HepG2 (cell line): ENCODE measurements around the gene GLTPD2. TPM values are rescaled to one million over a fixed set of nuclear protein-coding genes. Genes with fewer than 3 reads are reported as not detected.

ENCODE experiments used
- AFF4 ChIP-seq: sonication (generic); formaldehyde crosslinking; IDR thresholded peaks from 2 replicates; pipeline ENCODE4 v1.4.0; 2020; ENCODE audit warnings: missing genetic modification reagents
- CCDC6 ChIP-seq: sonication (generic); formaldehyde crosslinking; IDR thresholded peaks from 2 replicates; pipeline ENCODE4 v1.8.1; 2022; ENCODE audit warnings: mild to moderate bottlenecking, missing genetic modification reagents, moderate library complexity
- CHD2 ChIP-seq: IDR thresholded peaks from 2 replicates; pipeline ENCODE4 v1.6.1; 2011; ENCODE audit warnings: low read depth, low read length, improper control_type of control experiment
- DMTF1 ChIP-seq: sonication (generic); formaldehyde crosslinking; IDR thresholded peaks from 2 replicates; pipeline ENCODE4 v1.4.0; 2020; ENCODE audit warnings: mild to moderate bottlenecking, missing genetic modification reagents
- GLI4 ChIP-seq: sonication (generic); formaldehyde crosslinking; IDR thresholded peaks from 2 replicates; pipeline ENCODE4 v1.5.1; 2020; ENCODE audit warnings: missing genetic modification reagents, mild to moderate bottlenecking, moderate library complexity, borderline replicate concordance
- HMGA1 ChIP-seq: sonication (generic); formaldehyde crosslinking; conservative IDR thresholded peaks from 2 replicates; pipeline ENCODE4 v1.4.0; 2020; ENCODE audit warnings: missing genetic modification reagents
- KLF9 ChIP-seq: IDR thresholded peaks from 2 replicates; pipeline ENCODE4 v1.6.1; 2016; ENCODE audit warnings: low read depth
- PRPF4 ChIP-seq: fragments of 200-400 bp; formaldehyde crosslinking; IDR thresholded peaks from 2 replicates; pipeline ENCODE4 v1.6.1; 2016; ENCODE audit warnings: low read length, low read depth; ENCODE audit not compliant: poor library complexity, severe bottlenecking
- SNAPC4 ChIP-seq: sonication (generic); formaldehyde crosslinking; IDR thresholded peaks from 2 replicates; pipeline ENCODE4 v1.4.0; 2020; ENCODE audit warnings: mild to moderate bottlenecking, missing genetic modification reagents
- SSRP1 ChIP-seq: IDR thresholded peaks from 2 replicates; pipeline ENCODE4 v1.6.1; 2016; ENCODE audit warnings: control low read depth
- ZFP36 ChIP-seq: fragments of 150-350 bp; IDR thresholded peaks from 2 replicates; pipeline ENCODE4 v1.6.1; 2018; ENCODE audit warnings: borderline replicate concordance, low read length, low read depth; ENCODE audit not compliant: partially characterized antibody
- ZMYM2 ChIP-seq: sonication (generic); formaldehyde crosslinking; IDR thresholded peaks from 2 replicates; pipeline ENCODE4 v1.8.0; 2022; ENCODE audit warnings: mild to moderate bottlenecking, missing genetic modification reagents
- ZNF143 ChIP-seq: sonication (generic); formaldehyde crosslinking; IDR thresholded peaks from 2 replicates; pipeline ENCODE4 v1.4.0; 2020; ENCODE audit warnings: missing genetic modification reagents
- ZNF557 ChIP-seq: sonication (generic); formaldehyde crosslinking; IDR thresholded peaks from 2 replicates; pipeline ENCODE4 v1.4.0; 2020; ENCODE audit warnings: missing genetic modification reagents
- ZNF576 ChIP-seq: sonication (generic); formaldehyde crosslinking; IDR thresholded peaks from 2 replicates; pipeline ENCODE4 v1.4.0; 2020; ENCODE audit warnings: mild to moderate bottlenecking, missing genetic modification reagents
- ZNF781 ChIP-seq: sonication (generic); formaldehyde crosslinking; IDR thresholded peaks from 2 replicates; pipeline ENCODE4 v1.5.1; 2020; ENCODE audit warnings: borderline replicate concordance, mild to moderate bottlenecking, missing genetic modification reagents; ENCODE audit errors: not compliant biosample characterization
- polyA plus RNA-seq, 8 experiments: library from polyadenylated mRNA; depleted of rRNA in 3 of 8; stranded (reverse) in 7 of 8; unstranded in 1 of 8; fragments of >200 nt; fragmentation: Illumina TruSeq in 4 of 8; extraction: Trizol in 4 of 8; gene quantifications; 2 replicates each; pipeline versions ENCODE4 v1.2.1 to v1.2.3, GENCODE V29; 2011 to 2016; ENCODE audit warnings: low read depth in 4 of 8, missing spikeins in 1 of 8, mixed read lengths in 1 of 8; ENCODE audit not compliant: insufficient read depth in 1 of 8
- total RNA-seq, 5 experiments: library from RNA; depleted of rRNA; stranded (reverse); fragments of >200 nt; fragmentation: Illumina TruSeq; extraction: Trizol; gene quantifications; 2 replicates each; pipeline ENCODE4 v1.2.3, GENCODE V29; 2016; ENCODE audit warnings: low read depth in 1 of 5

The GLTPD2 gene
- total and polyA plus RNA-seq, 2 of the 13 experiments (the other 11 are each of a cell fraction or from before 2014, with no cell fraction given), result 7.5 to 12.9 TPM

GRCh38 chr17:4759776-4760236, 29.0 kb upstream of the GLTPD2 start (continued):
- TF ChIP-seq DMTF1 (CRISPR knock-in tag) (no peak), CCDC6 (CRISPR knock-in tag) (peak; percentile 66; the same call in 1 of the 2 replicates), ZNF143 (CRISPR knock-in tag) (no peak), ZNF557 (no peak), SSRP1 (CRISPR knock-in tag) (no peak), CHD2 (peak; percentile 55; the same call in 1 of the 2 replicates), KLF9 (CRISPR knock-in tag) (no peak), AFF4 (CRISPR knock-in tag) (no peak), HMGA1 (CRISPR knock-in tag) (no peak), ZNF781 (no peak), ZMYM2 (CRISPR knock-in tag) (peak; percentile 91), ZNF576 (CRISPR knock-in tag) (no peak), SNAPC4 (CRISPR knock-in tag) (0 out of 2 replicates have a peak, but pooled peaks have one; percentile 25), GLI4 (CRISPR knock-in tag) (no peak), PRPF4 (peak; percentile 88), ZFP36 (no peak)
